HG03159 (cell line): Measurements from ENCODE around the gene GNG4.
"Not testable (repeated sequence)": the region's sequence is repeated elsewhere in the genome, so short reads cannot be mapped to it uniquely, and the experiment has no call there.

Source experiments
- ATAC-seq: cut with Tn5 transposase; IDR thresholded peaks from one replicate; pipeline ENCODE4 v1.9.1; 2021; ENCODE audit warnings: mild to moderate bottlenecking, moderate library complexity; ENCODE audit not compliant: unreplicated experiment

Gene GNG4

DNA sequence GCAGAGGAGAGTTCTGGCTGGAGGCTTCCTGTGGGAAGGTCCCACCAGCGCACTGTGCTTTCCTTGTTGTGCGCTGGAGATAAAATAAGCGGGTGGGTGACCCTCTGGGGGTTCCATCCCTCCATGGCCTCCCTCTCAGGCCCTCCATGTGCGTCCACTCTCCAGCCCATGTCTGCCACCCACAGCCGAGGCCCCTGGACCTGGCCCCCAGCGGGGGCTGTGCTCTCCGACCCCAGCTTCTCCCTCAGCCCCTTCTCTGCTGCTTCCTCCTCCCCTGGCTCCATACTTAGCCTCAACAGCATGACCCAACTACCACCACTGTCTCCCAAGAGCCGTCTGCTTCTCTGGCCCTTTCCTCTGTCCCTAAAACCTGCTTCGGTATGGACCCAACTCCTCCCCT, 61.4 kb downstream of the GNG4 start:
- ATAC-seq = no peak

DNA sequence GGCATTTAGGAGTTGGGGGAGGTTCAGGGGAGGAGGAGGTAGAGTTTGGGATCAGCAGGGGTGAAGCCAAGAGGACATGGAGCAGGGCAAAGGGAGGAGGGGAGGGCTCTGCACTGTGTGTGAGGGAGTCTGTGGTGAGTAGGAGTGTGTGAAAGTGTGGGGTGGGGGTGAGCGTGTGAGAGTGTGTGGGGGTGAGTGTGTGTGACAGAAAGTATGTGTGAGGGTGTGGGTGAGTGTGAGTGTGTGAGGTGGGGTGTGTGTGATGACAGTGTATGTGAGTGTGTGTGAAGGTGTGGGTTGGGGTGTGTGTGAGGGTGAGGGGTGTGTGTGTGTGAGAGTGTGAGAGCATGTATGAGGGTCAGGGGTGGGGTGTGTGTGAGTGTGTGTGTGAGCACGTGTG, 62.6 kb downstream of the GNG4 start:
- no peak for ATAC-seq

DNA sequence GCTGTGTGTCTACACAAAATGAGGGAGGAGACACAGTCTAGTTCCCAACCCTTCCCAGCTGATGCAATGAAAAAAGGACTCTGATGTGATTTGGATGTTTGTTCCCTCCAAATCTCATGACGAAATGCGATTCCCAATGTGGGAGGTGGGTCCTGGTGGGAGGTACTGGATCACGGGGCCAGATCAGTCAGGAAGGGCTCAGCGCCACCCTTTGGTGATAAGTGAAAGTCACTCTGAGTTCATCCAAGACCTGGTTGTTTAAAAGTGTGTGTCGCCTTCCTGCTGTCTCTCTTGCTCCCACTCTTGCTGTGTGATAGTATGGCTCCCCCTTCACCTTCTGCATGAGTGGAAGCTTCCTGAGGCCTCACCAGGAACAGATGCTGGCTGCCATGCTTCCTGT, 63.2 kb downstream of the GNG4 start:
- no peak for ATAC-seq

DNA sequence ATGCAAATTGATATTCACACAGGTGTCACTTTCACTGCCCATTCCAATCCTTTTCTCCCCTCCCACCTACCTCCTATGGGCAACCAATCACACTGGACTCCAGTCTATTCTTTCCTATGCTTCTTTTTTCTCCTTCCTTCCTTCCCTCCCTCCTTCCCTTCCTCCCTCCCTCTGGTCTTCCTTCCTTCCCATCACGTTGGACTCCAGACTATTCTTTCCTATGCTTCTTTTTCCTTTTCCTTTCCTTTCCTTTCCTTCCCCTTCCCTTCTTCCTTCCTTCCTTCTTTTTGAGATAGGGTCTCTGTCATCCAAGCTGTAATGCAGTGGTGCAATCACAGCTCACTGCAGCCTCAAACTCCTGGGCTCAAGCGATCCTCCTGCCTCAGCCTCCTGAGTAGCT, 64.6 kb downstream of the GNG4 start:
- ATAC-seq = no peak

DNA sequence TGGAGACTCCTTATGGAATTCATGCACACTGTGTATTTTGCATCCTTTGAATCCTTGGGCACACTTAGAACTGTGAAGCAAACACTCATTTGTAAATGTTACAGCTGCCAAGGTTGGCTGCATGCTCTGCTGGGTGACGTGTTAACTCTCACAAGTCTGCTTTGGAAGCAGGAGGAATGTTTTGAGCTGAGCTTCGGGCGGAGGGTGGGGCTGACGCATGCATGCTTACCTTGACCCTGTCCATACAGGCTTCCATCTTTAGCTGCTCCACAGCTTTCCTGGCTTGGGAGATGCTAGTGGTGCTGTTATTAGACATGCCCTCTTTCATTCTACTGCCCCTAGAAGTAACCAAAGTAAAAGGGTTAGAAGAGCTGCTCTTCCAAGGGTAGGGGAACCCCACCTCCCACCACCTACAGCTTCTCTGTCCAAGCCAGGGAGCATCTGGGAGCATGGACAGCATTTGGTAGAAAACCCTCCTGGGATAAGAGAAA, 66.0 kb downstream of the GNG4 start:
- no peak for ATAC-seq

DNA sequence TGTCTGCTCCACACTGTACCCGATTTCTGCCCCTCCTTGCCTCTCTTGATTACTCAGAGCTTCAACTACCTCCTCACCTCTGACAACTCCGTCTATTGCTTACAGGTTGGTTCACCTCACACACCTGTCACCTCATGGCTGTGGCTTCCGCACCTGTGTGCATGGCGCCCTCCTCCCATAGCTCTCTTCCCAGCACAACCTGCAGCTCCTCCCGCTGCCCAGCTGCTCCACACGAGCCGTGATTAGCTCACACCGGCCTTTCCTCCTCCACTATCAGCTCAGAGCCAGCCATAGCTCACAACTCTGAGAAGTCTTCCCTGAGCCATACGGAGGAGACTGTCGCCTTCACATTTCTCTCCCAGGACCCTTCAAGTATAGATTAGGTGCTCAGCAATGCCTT, 67.5 kb downstream of the GNG4 start:
- ATAC-seq = no peak

DNA sequence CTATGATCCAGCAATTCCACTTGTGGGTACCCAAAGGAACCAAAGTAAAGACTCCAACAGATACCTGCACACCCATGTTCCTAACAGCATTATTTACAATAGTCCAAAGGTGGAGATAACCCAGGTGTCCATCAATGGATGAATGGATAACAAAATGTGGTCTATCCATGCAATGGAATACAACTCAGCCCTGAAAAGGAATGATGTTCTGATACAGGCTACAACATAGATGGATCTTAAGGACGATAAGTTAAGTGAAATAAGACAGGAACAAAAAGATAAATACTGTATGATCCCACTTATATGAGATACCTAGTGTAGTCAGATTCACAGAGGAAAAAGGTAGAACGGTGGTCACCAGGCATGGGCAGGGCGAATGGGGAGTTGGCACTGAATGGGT, 69.7 kb downstream of the GNG4 start:
- ATAC-seq = no peak

DNA sequence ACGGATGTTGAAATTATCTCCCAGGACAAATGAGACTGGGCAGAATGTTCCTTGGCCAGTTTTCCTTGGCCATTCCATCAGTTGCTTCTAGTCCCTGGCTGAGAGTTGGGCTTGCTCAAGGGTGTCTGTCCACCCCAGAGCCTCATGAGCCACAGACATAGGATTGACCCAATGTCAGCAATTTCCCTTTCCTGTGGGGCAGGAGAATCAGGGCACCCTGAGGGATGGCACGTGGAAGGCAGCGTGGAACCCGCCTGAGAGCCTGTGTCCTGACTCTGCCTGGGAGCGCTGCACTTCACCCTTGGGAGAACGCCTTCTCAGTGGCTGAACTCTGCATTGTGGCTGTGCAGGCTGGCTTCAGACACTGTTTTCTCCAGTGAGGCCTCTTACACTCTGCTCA, 74.0 kb downstream of the GNG4 start:
- no peak for ATAC-seq

DNA sequence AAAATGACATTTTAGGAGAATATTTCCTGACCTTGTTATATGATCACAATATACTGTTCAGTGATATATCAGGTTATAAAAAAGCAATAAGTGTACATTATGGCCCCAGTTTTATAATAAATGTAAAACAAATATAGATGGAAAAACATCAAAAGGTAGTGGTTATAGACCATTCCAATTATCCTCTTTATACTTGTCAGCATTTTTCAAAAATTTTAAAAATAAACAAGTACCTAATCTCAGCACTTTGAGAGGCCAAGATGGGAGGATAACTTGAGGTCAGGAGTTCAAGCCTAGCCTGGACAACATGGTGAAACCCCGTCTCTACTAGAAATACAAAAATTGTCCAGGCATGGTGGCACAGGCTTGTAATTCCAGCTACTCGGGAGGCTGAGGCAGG, 75.7 kb downstream of the GNG4 start:
- ATAC-seq = no peak

DNA sequence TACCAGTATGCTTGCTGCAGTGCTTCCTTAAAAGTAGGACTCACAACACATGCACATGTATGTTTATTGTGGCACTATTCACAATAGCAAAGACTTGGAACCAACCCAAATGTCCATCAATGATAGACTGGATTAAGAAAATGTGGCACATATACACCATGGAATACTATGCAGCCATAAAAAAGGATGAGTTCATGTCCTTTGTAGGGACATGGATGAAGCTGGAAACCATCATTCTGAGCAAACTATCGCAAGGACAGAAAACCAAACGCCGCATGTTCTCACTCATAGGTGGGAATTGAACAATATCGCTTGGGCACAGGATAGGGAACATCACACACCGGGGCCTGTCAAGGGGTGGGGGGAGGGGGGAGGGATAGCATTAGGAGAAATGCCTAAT, 76.6 kb downstream of the GNG4 start:
- ATAC-seq = not testable (repeated sequence)

DNA sequence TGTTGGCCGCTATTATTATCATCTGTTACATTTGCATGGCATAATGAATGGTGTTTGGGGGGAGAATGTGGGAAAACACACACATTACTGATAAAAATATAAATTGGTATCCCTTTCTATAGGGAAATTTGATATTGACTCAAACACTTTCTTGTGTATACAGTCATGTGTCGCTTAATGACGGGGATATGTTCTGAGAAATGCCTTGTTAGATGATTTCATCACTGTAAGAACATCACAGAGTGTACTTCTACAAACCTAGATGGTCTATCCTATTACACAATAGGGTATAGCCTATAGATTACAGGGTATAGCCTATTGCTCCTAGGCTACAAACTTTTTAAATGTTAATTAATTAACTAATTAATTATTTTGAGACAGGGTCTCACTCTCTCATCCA, 78.1 kb downstream of the GNG4 start:
- no peak for ATAC-seq

DNA sequence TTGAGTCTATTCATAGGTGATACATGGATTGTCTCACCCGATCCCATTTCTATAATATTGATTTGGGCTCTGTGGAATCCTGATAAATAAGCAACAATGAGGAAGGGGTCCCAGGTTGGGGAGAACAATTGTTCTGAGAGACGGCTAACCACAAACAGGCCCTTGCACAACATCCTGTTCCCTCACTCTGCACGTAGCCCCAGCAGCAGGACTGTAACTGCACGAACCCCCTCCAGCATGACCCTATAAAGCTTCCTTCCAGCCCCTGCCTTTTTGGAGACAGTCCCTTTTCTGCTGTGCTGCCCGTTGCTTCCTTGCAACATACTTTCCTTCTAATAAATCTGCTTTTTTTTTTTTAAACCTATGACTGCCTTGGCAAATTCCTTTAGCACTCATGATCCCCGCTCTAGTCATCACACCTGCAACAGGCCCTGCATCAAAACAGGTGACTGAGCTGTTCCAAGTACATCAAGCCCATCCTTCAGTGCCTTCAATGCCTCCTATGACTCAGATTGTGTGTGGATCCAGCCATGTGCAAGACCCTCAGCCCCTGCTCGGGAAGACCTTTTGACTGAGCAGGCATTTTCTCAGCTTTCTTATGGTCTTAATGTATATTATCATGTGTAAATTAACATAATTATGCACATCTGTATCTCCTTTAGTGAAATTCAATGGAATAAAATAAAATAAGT, 81.6 kb downstream of the GNG4 start:
- no peak for ATAC-seq

DNA sequence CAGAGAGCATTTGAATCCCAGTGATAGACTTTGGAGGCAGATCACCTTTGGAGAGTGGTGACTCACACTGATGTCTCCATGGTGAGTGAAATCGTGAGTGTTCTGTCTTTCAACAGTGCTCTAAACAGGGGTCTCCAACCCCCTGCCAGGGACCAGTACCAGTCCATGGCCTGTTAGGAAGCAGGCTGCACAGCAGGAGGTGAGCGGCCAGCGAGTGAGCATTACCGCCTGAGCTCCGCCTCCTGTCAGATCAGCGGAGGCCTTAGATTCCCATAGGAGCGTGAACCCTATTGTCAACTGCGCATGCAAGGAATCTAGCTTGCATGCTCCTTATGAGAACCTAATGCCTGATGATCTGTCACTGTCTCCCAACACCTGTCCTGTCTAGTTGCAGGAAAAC, 83.5 kb downstream of the GNG4 start:
- no peak for ATAC-seq

DNA sequence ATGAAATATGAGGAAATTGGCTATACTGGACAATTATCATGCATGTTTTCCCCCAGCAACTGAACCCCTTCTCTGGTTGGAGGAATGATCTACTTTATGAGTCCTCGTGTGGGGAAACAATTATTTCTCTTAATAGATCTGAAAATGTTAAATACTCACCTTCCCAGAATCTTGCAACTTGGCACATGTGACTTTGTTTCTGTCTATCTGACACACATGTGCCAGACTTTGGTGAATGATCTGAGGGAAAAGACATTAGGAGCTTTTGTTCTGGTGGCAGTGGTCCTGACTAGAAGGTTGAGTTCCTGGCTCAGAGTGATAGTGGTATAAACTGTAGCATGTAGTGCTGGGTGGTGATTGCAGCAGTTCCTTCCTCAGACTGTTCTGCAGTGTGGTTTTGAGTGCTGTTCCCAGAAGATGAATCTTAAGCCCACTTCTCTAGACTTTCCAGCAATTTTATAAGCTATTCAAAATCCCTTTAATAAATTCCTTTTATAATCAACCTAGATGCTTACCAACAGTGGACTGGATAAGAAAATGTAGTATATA, 86.0 kb downstream of the GNG4 start:
- no peak for ATAC-seq

DNA sequence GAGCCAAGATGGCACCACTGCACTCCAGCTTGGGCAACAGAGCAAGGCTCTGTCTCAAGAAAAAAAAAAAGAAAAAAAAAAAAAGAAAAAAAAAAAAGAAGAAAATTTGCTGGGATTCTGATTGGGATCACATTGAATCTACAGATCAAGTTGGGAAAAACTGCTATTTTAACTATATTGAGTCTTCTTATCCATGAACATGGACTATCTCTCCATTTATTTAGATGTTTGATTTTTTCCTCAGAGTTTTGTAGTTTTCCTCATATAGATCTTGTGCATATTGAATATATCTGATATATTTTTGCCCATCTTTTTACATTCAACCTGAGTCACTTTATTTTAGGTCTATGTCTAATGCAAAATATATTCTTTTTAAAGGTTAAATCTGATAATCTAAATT, 87.0 kb downstream of the GNG4 start:
- ATAC-seq = no peak

DNA sequence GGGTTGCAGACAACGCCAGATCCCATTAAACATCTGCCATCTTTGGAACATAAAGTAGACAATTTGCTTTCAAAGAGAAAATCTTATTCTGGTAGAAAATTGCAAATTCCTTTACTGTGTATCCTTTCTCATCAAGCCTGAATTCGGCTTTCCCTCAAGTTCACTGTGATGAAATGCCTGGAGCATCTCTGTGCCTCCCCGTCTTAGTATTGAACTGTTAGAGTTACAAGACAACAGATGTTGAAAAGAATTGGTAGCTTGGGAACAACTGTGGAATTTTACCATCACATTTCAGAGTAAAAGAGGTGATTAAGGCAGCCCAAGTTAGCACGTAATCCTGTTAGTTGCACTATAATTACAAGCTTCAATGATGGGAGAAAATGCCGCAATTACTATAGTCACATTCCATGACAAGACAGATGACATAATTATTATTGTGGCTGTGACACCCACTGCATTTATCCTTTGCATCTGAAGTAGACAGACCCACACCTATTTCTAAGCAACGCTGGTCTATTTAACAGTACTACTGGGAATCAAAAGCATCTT, 90.9 kb downstream of the GNG4 start:
- no peak for ATAC-seq

DNA sequence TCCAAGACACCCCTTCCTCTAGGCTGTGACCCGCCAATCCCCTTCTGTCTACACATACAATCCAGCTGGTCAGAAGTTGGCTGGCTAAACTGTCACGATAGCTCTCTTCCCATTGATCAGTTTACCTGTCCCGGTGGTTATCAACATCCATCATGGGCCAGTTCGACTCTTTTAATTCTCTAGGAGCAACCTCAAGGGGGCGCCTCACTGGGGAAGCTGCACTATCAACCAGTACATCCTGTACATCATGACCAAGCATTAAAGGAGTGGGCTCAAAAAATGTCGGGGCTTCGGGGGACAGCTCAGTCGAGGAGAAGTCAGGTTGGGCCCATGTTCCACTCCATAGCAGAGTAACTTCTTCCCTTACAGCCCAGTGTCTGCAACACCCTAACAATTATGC, 92.1 kb downstream of the GNG4 start:
- no peak for ATAC-seq

DNA sequence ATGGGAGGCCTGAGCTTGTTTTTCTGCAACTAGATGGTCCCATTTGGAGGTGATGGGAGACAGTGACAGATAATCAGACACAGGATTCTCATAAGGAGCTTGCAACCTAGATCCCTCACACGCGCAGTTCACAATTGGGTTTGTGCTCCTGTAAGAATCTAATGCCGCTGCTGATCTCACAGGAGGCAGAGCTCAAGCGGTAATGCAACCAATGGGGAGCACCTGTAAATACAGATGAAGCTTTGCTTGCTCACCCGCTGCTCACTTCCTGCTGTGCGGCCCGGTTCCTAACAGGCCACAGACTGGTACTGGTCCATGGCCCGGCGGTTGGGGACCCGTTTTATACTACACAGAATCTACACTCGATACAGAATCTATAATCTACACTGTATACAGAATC, 92.8 kb downstream of the GNG4 start:
- ATAC-seq = no peak

DNA sequence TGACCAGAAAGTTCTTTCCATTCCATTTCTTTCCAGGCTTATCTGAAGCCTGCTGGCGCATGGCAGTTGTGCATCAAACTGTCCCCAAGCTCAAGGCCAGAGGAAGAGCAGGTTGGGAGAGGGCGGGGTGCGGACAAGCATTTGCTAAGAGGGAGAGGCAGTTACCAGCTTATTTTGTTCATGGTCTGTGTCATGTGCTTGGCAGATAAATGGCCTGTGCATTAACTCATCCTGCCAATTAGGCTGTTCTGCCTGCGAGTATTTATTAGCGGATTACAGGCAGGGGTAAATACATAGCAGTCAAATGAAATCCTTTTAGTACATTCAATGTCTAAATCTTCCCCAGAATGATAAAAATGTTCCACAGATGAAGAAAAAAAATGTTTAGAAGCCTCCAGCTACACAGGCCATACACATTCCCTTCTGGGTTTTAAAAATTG, 96.5 kb downstream of the GNG4 start:
- ATAC-seq = no peak

DNA sequence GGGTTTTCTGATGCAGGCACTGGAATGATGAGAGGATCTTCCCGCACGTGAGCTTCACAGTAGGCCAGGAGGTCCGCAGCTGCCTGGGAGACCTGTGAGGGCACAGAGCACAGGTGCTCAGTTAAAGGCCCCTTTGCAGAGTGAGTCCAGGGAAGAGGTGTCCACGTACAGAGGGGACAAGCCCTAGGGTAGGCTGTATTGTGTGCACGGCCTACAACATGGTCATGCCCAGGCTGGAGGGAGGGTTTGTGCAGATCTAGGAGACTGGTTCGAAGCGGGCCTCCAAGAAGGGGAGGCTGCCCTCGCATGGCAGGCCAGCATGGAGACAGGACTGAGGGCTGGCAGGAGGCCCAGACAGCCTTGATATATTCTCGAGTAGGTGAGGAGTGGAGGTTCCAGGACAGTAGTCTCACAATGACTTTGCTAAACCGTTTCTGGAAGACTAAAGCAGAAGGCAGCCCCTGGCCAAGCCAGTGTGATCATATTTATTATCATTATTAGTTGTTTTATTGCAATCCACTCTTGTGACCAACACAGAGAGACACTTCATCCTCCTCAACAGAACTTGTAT, 97.4 kb downstream of the GNG4 start:
- ATAC-seq = no peak

DNA sequence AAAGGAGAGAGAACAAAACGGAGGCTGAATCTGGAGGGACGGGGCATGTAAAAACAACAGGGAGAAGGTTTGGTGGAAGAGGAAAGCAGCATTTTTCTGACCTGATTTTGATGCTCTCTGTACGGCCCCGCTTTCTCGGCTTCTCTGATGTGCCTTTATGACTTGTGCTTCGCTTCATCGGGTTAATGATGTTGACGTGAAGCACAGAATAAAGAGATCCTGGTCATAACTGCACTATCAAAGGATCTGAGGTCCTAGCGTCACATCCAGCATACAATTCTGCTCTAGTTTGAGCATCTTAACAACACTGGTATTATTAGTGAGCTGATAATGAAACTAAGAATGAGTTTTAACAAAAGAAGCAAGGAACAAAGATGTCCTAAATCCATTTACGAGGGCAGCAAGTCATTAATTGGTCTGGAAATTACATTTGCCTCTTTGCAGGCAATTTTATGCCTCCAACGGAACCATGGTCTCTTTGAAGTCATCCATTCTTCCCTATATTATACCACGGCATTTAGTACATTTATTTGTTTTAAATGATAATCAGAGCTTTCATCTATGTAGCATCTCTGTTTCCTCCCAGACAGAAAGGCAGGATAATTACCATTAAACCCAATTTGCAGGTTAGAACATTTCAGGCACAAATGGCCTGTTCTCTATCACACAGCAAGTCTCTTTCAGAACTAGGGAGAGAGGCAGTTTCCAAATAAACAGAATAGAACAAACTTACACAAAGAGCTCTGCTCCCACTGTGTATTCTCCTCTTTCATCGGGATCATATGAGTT, 100.0 kb downstream of the GNG4 start:
- ATAC-seq = no peak
